GM23248 (cell line): ENCODE data around the gene ANKRD13C. TPM values are rescaled to one million over a fixed set of nuclear protein-coding genes. Genes with fewer than 3 reads are reported as not detected.

ENCODE experiments used
- DNase-seq: peaks from one replicate; pipeline ENCODE4 v3.0.0-alpha.2; 2015
- H2AFZ ChIP-seq: fragments of 200-600 bp; sonication (generic); 2 replicates; pipeline ENCODE4 v1.6.1; 2016; ENCODE audit warnings: antibody characterized with exemption
- H3F3A ChIP-seq: fragments of 200-600 bp; sonication (generic); 2 replicates; pipeline ENCODE4 v1.6.1; 2016; ENCODE audit warnings: mild to moderate bottlenecking, antibody characterized with exemption, mixed run types; ENCODE audit not compliant: insufficient read depth
- H3K27ac ChIP-seq: fragments of 200-600 bp; sonication (generic); 2 replicates; pipeline ENCODE4 v1.5.1; 2016; ENCODE audit warnings: mild to moderate bottlenecking
- H3K27me3 ChIP-seq: fragments of 200-600 bp; sonication (generic); replicated peaks from 2 replicates; pipeline ENCODE4 v1.6.1; 2016; ENCODE audit warnings: mild to moderate bottlenecking; ENCODE audit not compliant: insufficient read depth
- H3K36me3 ChIP-seq: fragments of 200-600 bp; sonication (generic); 2 replicates; pipeline ENCODE4 v1.6.1; 2016; ENCODE audit warnings: low read depth, mild to moderate bottlenecking
- H3K4me1 ChIP-seq: fragments of 200-600 bp; sonication (generic); 2 replicates; pipeline ENCODE4 v1.6.1; 2016; ENCODE audit warnings: mild to moderate bottlenecking; ENCODE audit not compliant: insufficient read depth
- H3K4me2 ChIP-seq: fragments of 200-600 bp; sonication (generic); one replicate; pipeline ENCODE4 v1.6.1; 2016; ENCODE audit warnings: mild to moderate bottlenecking; ENCODE audit not compliant: unreplicated experiment
- H3K4me3 ChIP-seq: fragments of 200-600 bp; sonication (generic); 2 replicates; pipeline ENCODE4 v1.5.1; 2016; ENCODE audit warnings: mild to moderate bottlenecking
- H3K79me2 ChIP-seq: fragments of 200-600 bp; sonication (generic); 2 replicates; pipeline ENCODE4 v1.6.1; 2016; ENCODE audit warnings: mild to moderate bottlenecking; ENCODE audit not compliant: insufficient read depth
- H3K9ac ChIP-seq: fragments of 200-600 bp; sonication (generic); 2 replicates; pipeline ENCODE4 v1.6.1; 2016; ENCODE audit warnings: mild to moderate bottlenecking
- H3K9me2 ChIP-seq: fragments of 200-600 bp; sonication (generic); 2 replicates; pipeline ENCODE4 v1.6.1; 2016; ENCODE audit warnings: mixed run types, mild to moderate bottlenecking, moderate library complexity; ENCODE audit not compliant: insufficient read depth
- H3K9me3 ChIP-seq: fragments of 200-600 bp; sonication (generic); one replicate; pipeline ENCODE4 v1.6.1; 2017; ENCODE audit warnings: low read depth
- H4K20me1 ChIP-seq: fragments of 200-600 bp; sonication (generic); 2 replicates; pipeline ENCODE4 v1.6.0; 2016; ENCODE audit not compliant: insufficient read depth
- EZH2 ChIP-seq: fragments of 200-600 bp; sonication (generic); IDR thresholded peaks from 2 replicates; pipeline ENCODE4 v1.6.1; 2018; ENCODE audit warnings: antibody characterized with exemption, mild to moderate bottlenecking; ENCODE audit not compliant: insufficient read depth, poor library complexity, severe bottlenecking
- EZH2phosphoT487 ChIP-seq: fragments of 200-600 bp; sonication (generic); IDR thresholded peaks from 2 replicates; pipeline ENCODE4 v1.6.1; 2018; ENCODE audit warnings: antibody characterized with exemption, moderate library complexity, mild to moderate bottlenecking, low read depth; ENCODE audit not compliant: insufficient read depth
- WGBS, 2 experiments: methylation state at CpG; one replicate each; pipeline ENCODE4 v1.1.6; 2015 to 2017; ENCODE audit warnings: low lambda C conversion rate in 2 of 2, low coverage in 1 of 2; ENCODE audit errors: missing lambda C conversion rate in 2 of 2; 5-methylcytosine and 5-hydroxymethylcytosine counted together
- in situ Hi-C: fragments of 300-500 bp; cut with MboI; formaldehyde crosslinking; loops from 2 replicates; pipeline ENCODE4 v1.15.0; 2020
- polyA plus RNA-seq: library from polyadenylated mRNA; unstranded; fragments of >200 nt; fragmentation: Nextera tagmentation; extraction: Ambion mirVana; gene quantifications from 2 replicates; pipeline ENCODE4 v1.2.1, GENCODE V29; 2016
- total RNA-seq: library from RNA; depleted of rRNA; stranded (reverse); fragments of >200 nt; shearing (Covaris generic); gene quantifications from 2 replicates; pipeline ENCODE4 v1.2.3, GENCODE V29; 2014; rRNA removed

Gene ANKRD13C
- total RNA-seq: 23.9 and 33.4 TPM in 2 replicates
- 28.6 and 29.2 TPM in 2 replicates for polyA plus RNA-seq

DNA sequence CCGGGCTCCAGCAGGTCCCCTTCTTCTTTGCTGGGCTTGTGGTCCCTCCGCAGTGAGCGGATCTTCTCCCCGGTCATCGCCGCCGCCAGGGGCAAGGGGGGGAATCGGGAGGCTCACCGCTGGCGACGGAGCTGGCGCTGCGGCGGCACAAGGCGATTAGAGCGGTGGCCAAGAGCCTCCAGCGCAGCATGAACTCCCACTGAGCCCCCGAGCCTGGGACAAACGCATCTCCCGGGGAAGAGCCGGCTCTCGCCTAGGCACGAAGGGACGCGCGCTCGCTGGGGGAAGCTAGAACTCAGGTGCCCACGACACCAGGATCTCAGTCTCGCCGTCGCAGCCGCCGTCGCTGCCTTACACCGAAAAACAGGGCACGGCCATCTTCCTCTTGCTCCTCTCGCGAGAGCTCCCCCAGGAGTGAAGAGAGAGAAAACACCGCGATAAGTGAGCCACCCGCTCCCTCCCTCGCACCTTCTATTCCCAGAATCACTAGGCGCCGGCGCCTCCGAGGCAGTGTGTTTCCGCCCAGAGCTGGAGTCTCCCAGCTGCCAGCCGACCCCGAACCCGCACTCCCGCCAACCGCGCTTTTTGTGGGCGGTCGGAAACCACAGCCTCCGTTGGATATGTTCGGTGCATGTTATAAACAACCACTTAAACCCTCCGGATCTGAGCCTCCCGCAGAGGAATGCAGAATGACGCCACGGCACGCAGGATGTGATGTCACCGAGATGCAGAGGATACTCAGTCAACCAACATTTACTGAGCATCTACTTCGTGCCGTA is at the start of gene ANKRD13C:
TSS of gene ANKRD13C (minus strand) at position 391 of the 779 bp plus-strand sequence. CDS start at position 77, 314 bp downstream.
- Histone ChIP-seq H3K79me2 (peaks cover 49% of the 10 kb centered on the region), H3K4me1 (peaks cover 23% of the 10 kb centered on the region), H3K4me2 (peak within 1 kb of the TSS; percentile 96), H3K9me3 (no peaks in the 10 kb centered on the region), H3K27me3 (no peaks in the 10 kb centered on the region), H3K9me2 (no peaks in the 10 kb centered on the region), H3K9ac (peak within 1 kb of the TSS; percentile 99), H2AFZ (peak within 1 kb of the TSS; percentile 97), H4K20me1 (no peaks in the 10 kb centered on the region), H3K27ac (peak within 1 kb of the TSS; percentile 95), H3K36me3 (no peaks in the 10 kb centered on the region), H3K4me3 (peak within 1 kb of the TSS; percentile 91), H3F3A (peaks cover 6% of the 10 kb centered on the region; the same call in 1 of the 2 replicates)
- TF ChIP-seq EZH2phosphoT487 (no peak), EZH2 (no peak)
- in situ Hi-C loops: no loop called here
- peak; percentile 99 for DNase-seq
- WGBS, 2 experiments: 1% methylated on average over 44 to 65 of the region's 65 CpGs

DNA sequence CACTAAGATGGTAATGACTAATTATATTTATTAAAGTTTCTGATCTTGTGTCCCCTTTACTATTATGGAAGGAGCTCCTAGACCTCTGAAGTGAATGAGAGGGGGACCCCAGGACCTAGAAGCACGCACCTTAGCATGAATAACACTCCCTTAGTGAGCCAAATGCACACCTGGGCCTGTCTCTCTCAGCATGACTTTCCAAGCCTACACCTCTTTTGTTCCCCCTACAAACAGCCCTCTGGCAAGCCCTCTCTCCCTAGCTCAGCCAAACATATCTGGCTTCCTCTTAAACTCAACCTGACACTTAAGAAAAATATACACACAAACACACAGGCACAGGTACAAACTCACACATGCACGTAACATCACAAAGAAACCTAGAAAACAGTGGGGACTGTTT is 49.2 kb upstream of the ANKRD13C start:
- Histone ChIP-seq H3K4me2 (no peak overlapping the region), H3K9ac (no peak overlapping the region), H3K9me3 (no peaks in the 10 kb centered on the region), H3K27me3 (no peaks in the 10 kb centered on the region), H4K20me1 (no peaks in the 10 kb centered on the region), H3F3A (no peaks in the 10 kb centered on the region), H3K9me2 (no peaks in the 10 kb centered on the region), H3K4me1 (no peaks in the 10 kb centered on the region), H3K36me3 (no peaks in the 10 kb centered on the region), H3K4me3 (no peak overlapping the region), H2AFZ (no peak overlapping the region), H3K27ac (no peak overlapping the region), H3K79me2 (no peaks in the 10 kb centered on the region)
- TF ChIP-seq EZH2 (no peak), EZH2phosphoT487 (no peak)
- in situ Hi-C loops: no loop called here
- WGBS, 2 experiments: 49 to 65% methylated on average over 2 of the region's 2 CpGs
- DNase-seq: no peak

GRCh38 chr1:70401974-70402373 is 47.5 kb upstream of the ANKRD13C start:
- H3K4me1 ChIP-seq: no peaks in the 10 kb centered on the region
- no peaks in the 10 kb centered on the region for H4K20me1 ChIP-seq
- no peak overlapping the region for H3K9ac ChIP-seq
- H3K9me3 ChIP-seq: no peaks in the 10 kb centered on the region
- 50 to 54% methylated on average over 1 of the region's 1 CpG for WGBS, 2 experiments
- H2AFZ ChIP-seq: no peak overlapping the region
- no peak overlapping the region for H3K27ac ChIP-seq
- H3K9me2 ChIP-seq: no peaks in the 10 kb centered on the region
- H3K27me3 ChIP-seq: no peaks in the 10 kb centered on the region
- no peak for TF ChIP-seq EZH2
- TF ChIP-seq EZH2phosphoT487: no peak
- no peak overlapping the region for H3K4me3 ChIP-seq
- no peak overlapping the region for H3K4me2 ChIP-seq
- no peaks in the 10 kb centered on the region for H3F3A ChIP-seq
- in situ Hi-C loops: no loop called here
- no peaks in the 10 kb centered on the region for H3K79me2 ChIP-seq
- H3K36me3 ChIP-seq: no peaks in the 10 kb centered on the region
- DNase-seq: no peak

DNA sequence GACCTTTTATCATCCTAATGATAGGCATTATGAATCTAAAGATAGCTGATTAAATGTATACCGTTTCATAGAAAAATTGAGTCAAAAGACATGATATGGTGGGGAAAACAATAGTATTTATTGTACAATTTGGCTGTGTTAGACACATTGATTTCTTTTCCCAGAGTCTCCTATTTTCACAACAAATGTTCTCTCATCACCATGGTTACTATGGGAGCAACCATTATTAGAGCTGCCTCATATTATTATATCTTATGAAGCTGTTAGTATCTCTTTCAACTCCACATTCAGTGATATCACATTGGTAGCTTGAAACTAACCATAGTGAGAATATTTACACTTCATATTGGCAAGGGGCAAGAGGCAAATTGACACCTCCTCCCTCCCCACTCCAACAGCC is 45.8 kb upstream of the ANKRD13C start:
- 72 to 73% methylated on average over 1 of the region's 1 CpG for WGBS, 2 experiments

More for the DNA sequence above, 45.8 kb upstream of the ANKRD13C start:
- no peak overlapping the region for H3K9ac ChIP-seq
- H3K4me3 ChIP-seq: no peak overlapping the region
- no peaks in the 10 kb centered on the region for H3K9me2 ChIP-seq
- TF ChIP-seq EZH2 (no peak), EZH2phosphoT487 (no peak)
- DNase-seq: no peak
- no peaks in the 10 kb centered on the region for H3K4me1 ChIP-seq
- H3K9me3 ChIP-seq: no peaks in the 10 kb centered on the region
- in situ Hi-C loops: no loop called here
- H3K36me3 ChIP-seq: no peaks in the 10 kb centered on the region
- no peaks in the 10 kb centered on the region for H3K79me2 ChIP-seq
- no peak overlapping the region for H3K4me2 ChIP-seq
- no peaks in the 10 kb centered on the region for H3K27me3 ChIP-seq
- H4K20me1 ChIP-seq: no peaks in the 10 kb centered on the region
- no peak overlapping the region for H2AFZ ChIP-seq
- H3F3A ChIP-seq: no peaks in the 10 kb centered on the region
- no peak overlapping the region for H3K27ac ChIP-seq
